Heart left ventricle (tissue), 16 donors: Measurements from ENCODE around the gene LTBP2. TPM values are rescaled to one million over a fixed set of nuclear protein-coding genes. Genes with fewer than 3 reads are reported as not detected.

Experiments used
- ATAC-seq, 4 donors: fragments of 200-7000 bp; cut with Tn5 transposase; one replicate each; pipeline ENCODE4 v1.9.1; 2020 to 2022; ENCODE audit warnings: moderate library complexity in 4 of 4, mild to moderate bottlenecking in 3 of 4, moderate number of reproducible peaks in 1 of 4
- DNase-seq, 5 donors: peaks; one replicate each; pipeline ENCODE4 v3.0.0-alpha.2; 2020
- H3K27ac ChIP-seq, 12 donors: fragments of 200-600 bp; sonication (generic) in 4 of 12; one replicate each; pipeline versions ENCODE4 v1.5.0 to v1.8.0; 2016 to 2022; ENCODE audit warnings: mild to moderate bottlenecking in 2 of 12
- H3K27me3 ChIP-seq, 9 donors: fragments of 200-600 bp; sonication (generic) in 2 of 9; one replicate each; pipeline versions ENCODE4 v1.5.1 to v1.8.0; 2016 to 2022; ENCODE audit warnings: mild to moderate bottlenecking in 3 of 9
- H3K36me3 ChIP-seq, 9 donors: fragments of 200-600 bp; sonication (generic) in 2 of 9; one replicate each; pipeline versions ENCODE4 v1.5.0 to v1.8.0; 2018 to 2022; ENCODE audit warnings: mild to moderate bottlenecking in 2 of 9
- H3K4me1 ChIP-seq, 12 donors: fragments of 200-600 bp; sonication (generic) in 4 of 12; one replicate each; pipeline versions ENCODE4 v1.5.0 to v1.8.0; 2016 to 2022; ENCODE audit warnings: mild to moderate bottlenecking in 3 of 12
- H3K4me3 ChIP-seq, 12 donors: fragments of 200-600 bp; sonication (generic) in 4 of 12; one replicate each; pipeline versions ENCODE4 v1.5.0 to v1.8.0; 2017 to 2022; ENCODE audit warnings: mild to moderate bottlenecking in 9 of 12, moderate library complexity in 4 of 12
- H3K9me3 ChIP-seq, 12 donors: fragments of 200-600 bp; sonication (generic) in 4 of 12; one replicate each; pipeline versions ENCODE4 v1.5.0 to v1.8.0; 2016 to 2022; ENCODE audit warnings: mild to moderate bottlenecking in 1 of 12
- POLR2A ChIP-seq, 2 donors: fragments of 450-650 bp; IDR thresholded peaks; one replicate each; pipeline ENCODE4 v1.6.1; 2017; ENCODE audit warnings: antibody characterized with exemption in 2 of 2, mild to moderate bottlenecking in 2 of 2, moderate library complexity in 2 of 2
- WGBS, 4 donors: extraction: QIAGEN DNeasy Blood & Tissue Kit in 2 of 4; methylation state at CpG; one replicate each; pipeline versions ENCODE4 v1.1.5 to v1.1.7; 2013 to 2018; 5-methylcytosine and 5-hydroxymethylcytosine counted together
- intact Hi-C, 10 donors: fragments of 100-400 bp; cut with DNase I; formaldehyde crosslinking; loops; one replicate each; pipeline versions ENCODE4 v1.11.1 to v1.14.2; 2022
- polyA plus RNA-seq, 2 donors: library from polyadenylated mRNA; stranded (reverse); fragments of 200-250 nt; gene quantifications; one replicate each; pipeline ENCODE4 v1.2.3, GENCODE V29; 2013
- total RNA-seq, 9 donors: library from RNA; depleted of rRNA in 2 of 9; stranded (reverse); fragments of >200 nt in 2 of 9; fragmentation: NEBNext Ultra II Directional in 3 of 9; extraction: Animal tissue kit (Norgen Biotek cat#: 25700) in 3 of 9; gene quantifications; one replicate each; pipeline versions ENCODE4 v1.1.0 to v1.2.4, GENCODE V29; 2016 to 2023
- TF ChIP-seq, protein P1 (sequence below), 12 donors: fragments of 200-600 bp; sonication (generic) in 4 of 12; IDR thresholded peaks; one replicate each; pipeline versions ENCODE4 v1.5.0 to v1.8.0; 2018 to 2022; ENCODE audit warnings: antibody characterized with exemption in 12 of 12, mild to moderate bottlenecking in 5 of 12
- donor health status: ischemic (EF 13 %, LVEDD 7.1; RV severe dilation, severe dysfunction).
- donor health status: healthy with polysubstance abuse.
- donor health status: DM: no; HTN: yes; CAD: no.
- donor health status: DM: no; HTN: no; CAD: no.
- donor health status: ischemic (EF 25% LVEDD 6.9; RV normal size, moderate dysfunction).
- donor health status: ischemic (EF 25% LVEDD 5.7; RV mildly dilated, moderate dysfunction).
- donor health status: healthy.
- donor health status: DM: yes; HTN: yes; CAD: no.
- donor health status: ischemic (EF 35%, LVEDD 5.7; RV mildly dilated, moderate dysfunction).
- donor health status: nonischemic (EF 11% LVEDD 7.7; RV severe dilation, severe dysfunction).
- donor health status: DM: yes; HTN: yes; CAD: no.
- donor health status: PGD.
- donor health status: ischemic (EF 29% LVEDD 5.4; RV normal size, mild dysfunction).
- donor health status: nonischemic (EF 23%, LVEDD 6.1; RV moderate dilation, normal function).

Gene LTBP2
- total and polyA plus RNA-seq, 11 donors, result 4.0 to 69.1 (median 29.5) TPM

DNA sequence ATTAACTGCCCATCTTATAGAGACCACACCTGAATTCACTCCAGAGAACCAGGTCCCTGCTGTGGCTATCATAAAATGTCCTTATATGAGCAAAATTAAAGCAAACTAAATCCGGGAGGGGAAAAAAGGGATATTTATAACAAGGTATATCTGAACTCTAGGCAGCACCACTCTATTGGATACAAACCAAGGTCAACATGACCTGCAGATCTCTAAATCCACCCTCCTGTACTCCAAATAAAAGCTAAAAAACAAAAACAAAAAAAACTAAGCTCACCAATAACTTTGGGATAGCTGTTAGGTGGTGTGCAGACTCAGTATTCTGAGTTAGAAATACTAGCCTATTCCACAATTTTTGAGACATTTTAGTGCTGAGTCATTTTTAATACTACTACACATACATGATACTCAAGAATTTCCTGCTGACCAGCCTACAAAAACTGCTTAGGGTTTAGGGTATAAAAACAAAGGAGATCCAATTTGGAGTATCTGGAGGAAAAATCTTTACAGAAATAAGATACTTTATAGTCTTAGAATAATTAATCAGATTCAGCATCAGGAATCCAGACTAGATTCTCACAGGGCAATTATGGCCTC lies 46.6 kb upstream of the LTBP2 start:
- peaks cover 0 to 27% (median 9%) of the 10 kb centered on the region in 12 donors for H3K4me1 ChIP-seq
- no peak overlapping the region for H3K4me3 ChIP-seq
- no peak for TF ChIP-seq POLR2A (IDR thresholded peaks at IDR 0.05)
- TF ChIP-seq, protein P1, sequence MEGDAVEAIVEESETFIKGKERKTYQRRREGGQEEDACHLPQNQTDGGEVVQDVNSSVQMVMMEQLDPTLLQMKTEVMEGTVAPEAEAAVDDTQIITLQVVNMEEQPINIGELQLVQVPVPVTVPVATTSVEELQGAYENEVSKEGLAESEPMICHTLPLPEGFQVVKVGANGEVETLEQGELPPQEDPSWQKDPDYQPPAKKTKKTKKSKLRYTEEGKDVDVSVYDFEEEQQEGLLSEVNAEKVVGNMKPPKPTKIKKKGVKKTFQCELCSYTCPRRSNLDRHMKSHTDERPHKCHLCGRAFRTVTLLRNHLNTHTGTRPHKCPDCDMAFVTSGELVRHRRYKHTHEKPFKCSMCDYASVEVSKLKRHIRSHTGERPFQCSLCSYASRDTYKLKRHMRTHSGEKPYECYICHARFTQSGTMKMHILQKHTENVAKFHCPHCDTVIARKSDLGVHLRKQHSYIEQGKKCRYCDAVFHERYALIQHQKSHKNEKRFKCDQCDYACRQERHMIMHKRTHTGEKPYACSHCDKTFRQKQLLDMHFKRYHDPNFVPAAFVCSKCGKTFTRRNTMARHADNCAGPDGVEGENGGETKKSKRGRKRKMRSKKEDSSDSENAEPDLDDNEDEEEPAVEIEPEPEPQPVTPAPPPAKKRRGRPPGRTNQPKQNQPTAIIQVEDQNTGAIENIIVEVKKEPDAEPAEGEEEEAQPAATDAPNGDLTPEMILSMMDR (IDR thresholded peaks at IDR 0.05), result no peak
- no peak for ATAC-seq
- no peaks in the 10 kb centered on the region for H3K9me3 ChIP-seq
- peaks cover 0 to 68% (median 40%) of the 10 kb centered on the region in 9 donors for H3K36me3 ChIP-seq
- no peak for DNase-seq
- WGBS, 4 donors, result 50 to 88% (median 76%) methylated on average over 1 of the region's 1 CpG
- intact Hi-C loops, result no loop called here
- H3K27ac ChIP-seq, result no peak overlapping the region
- H3K27me3 ChIP-seq, result no peaks in the 10 kb centered on the region

DNA sequence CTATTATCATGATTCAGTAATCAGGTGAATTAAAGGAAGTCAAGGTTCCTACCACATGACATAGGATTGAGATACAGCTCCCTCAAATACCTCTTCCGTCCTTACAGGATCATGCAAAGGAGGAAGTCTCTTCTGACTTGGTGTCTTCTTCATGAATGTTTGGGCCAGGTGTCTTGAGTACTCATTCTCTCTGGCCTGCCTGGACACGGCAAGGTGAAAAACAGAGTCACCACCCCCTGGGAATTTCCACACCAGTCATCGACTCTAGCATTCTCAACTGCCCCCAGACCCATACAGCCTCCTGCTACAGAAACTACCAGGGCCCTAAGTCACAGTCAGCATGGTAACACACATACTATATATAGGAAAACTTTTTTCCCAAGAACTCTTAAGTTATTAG lies 44.9 kb upstream of the LTBP2 start:
- H3K4me3 ChIP-seq, result no peak overlapping the region
- no peak overlapping the region for H3K27ac ChIP-seq
- intact Hi-C loops, result no loop called here
- no peak for ATAC-seq
- no peak for DNase-seq
- H3K27me3 ChIP-seq, result no peaks in the 10 kb centered on the region
- TF ChIP-seq POLR2A (IDR thresholded peaks at IDR 0.05), result no peak
- TF ChIP-seq, protein P1 (IDR thresholded peaks at IDR 0.05), result no peak
- WGBS, 4 donors, result 88 to 95% (median 93%) methylated on average over 3 of the region's 3 CpGs
- no peaks in the 10 kb centered on the region for H3K9me3 ChIP-seq
- H3K4me1 ChIP-seq, result peaks cover 0 to 16% (median 3%) of the 10 kb centered on the region in 12 donors
- H3K36me3 ChIP-seq, result peaks cover 0 to 51% (median 23%) of the 10 kb centered on the region in 9 donors

DNA sequence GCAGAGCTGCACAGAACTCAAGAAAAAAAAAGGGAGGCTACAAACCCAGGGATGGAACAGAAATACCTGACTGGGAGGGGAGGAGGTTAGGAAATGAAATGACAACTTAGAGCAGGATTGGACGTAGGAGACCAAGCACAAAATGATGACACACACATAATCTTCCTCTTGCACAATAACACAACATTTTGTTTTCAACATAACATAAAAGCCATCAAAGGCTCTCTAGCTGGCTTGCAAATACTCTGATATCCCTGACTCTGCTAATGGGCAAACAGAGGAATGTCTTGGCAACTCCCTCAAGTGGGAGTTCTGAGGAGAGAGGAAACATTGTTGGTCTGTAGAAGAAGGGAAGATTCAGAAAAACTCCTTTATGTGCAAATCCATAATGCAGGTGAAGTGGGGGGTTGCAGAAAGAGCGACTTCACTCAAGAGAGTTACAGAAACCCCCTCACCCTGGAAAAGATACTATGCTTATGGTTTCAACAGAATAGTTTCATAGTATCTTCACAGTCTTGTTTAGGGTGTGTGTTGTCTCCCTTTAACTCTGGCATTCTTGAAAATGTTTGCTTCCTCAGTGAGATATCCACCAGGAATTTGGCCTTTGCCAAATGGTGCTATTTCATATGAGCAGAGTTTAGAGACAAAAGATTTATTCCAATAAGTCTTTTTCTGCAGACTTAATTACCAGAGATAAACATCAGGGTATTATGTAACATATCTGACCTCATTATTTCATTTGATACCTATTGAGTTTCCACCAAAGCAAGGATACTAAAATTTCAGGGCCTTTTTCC lies 43.8 kb upstream of the LTBP2 start:
- peaks cover 0 to 11% (median 3%) of the 10 kb centered on the region in 12 donors for H3K4me1 ChIP-seq
- no peaks in the 10 kb centered on the region for H3K27me3 ChIP-seq
- ATAC-seq, result no peak
- WGBS, 4 donors, result 86 to 91% (median 87%) methylated on average over 2 of the region's 2 CpGs
- intact Hi-C loops, result no loop called here
- no peak for TF ChIP-seq POLR2A (IDR thresholded peaks at IDR 0.05)
- TF ChIP-seq, protein P1 (IDR thresholded peaks at IDR 0.05), result no peak
- DNase-seq, result no peak
- peak overlapping the region in 1 of 12 donors; percentile 15 for H3K27ac ChIP-seq
- H3K36me3 ChIP-seq, result peaks cover 0 to 40% (median 14%) of the 10 kb centered on the region in 9 donors
- no peak overlapping the region for H3K4me3 ChIP-seq
- H3K9me3 ChIP-seq, result no peaks in the 10 kb centered on the region

DNA sequence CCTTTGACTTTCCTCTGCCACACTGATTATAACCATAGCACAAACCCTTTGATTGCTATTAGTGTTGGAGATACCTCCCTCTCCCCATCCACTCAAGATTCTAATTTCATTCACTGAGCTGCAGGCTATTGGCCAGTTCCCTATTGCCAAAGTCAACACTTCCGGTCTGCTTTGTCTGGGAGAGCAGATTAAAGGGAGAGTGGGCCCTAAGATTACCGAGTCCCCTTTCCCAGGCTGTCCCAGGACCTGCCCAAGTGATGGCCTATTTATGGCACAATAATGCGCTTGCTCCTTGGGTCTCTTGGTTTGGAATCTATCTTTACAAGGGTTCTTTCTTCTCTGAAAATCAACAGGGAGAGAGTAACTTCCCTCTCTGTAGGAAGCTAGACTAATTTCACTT lies 42.9 kb upstream of the LTBP2 start:
- H3K4me1 ChIP-seq, result peaks cover 0 to 14% (median 3%) of the 10 kb centered on the region in 12 donors
- H3K27ac ChIP-seq, result peak overlapping the region in 2 of 12 donors; percentile 15 to 20
- ATAC-seq (no peak), DNase-seq (no peak)
- H3K27me3 ChIP-seq, result no peaks in the 10 kb centered on the region
- no peak overlapping the region for H3K4me3 ChIP-seq
- TF ChIP-seq POLR2A (IDR thresholded peaks at IDR 0.05), result no peak
- TF ChIP-seq, protein P1 (IDR thresholded peaks at IDR 0.05), result no peak
- peaks cover 0 to 32% (median 8%) of the 10 kb centered on the region in 9 donors for H3K36me3 ChIP-seq
- intact Hi-C loops, result no loop called here
- 66 to 71% (median 70%) methylated on average over 3 of the region's 3 CpGs for WGBS, 4 donors
- no peaks in the 10 kb centered on the region for H3K9me3 ChIP-seq
